ENCODE data around the gene SLC25A38.

GRCh38 chr3:39407259-39407629 lies 24.1 kb downstream of the SLC25A38 start:
- TF ChIP-seq POLR2AphosphoS5 (IDR thresholded peaks at IDR 0.05; ENCODE audit: insufficient read depth in 1 of 2, low read depth in 1 of 2) (no peak), CTCF (IDR thresholded peaks at IDR 0.05) (no peak), POLR2A (IDR thresholded peaks at IDR 0.05) (no peak)

Measured in vagina (tissue), 2 donors.